Sigmoid colon (tissue), 7 donors: ENCODE measurements around the gene SFMBT1. TPM values are rescaled to one million over a fixed set of nuclear protein-coding genes. Genes with fewer than 3 reads are reported as not detected.

Experiments
- DNase-seq: peaks from one replicate; pipeline ENCODE4 v3.0.0-alpha.2; 2019
- H3K27ac ChIP-seq, 4 donors: fragments of 200-600 bp; sonication (generic); one replicate each; pipeline ENCODE4 v1.5.1; 2016 to 2019; ENCODE audit warnings: mild to moderate bottlenecking in 1 of 4
- H3K27me3 ChIP-seq, 3 donors: fragments of 200-600 bp; sonication (generic); one replicate each; pipeline ENCODE4 v1.5.1; 2019; ENCODE audit warnings: mild to moderate bottlenecking in 1 of 3
- H3K36me3 ChIP-seq, 4 donors: fragments of 200-600 bp; sonication (generic); one replicate each; pipeline ENCODE4 v1.5.1; 2016 to 2019
- H3K4me1 ChIP-seq, 4 donors: fragments of 200-600 bp; sonication (generic); one replicate each; pipeline ENCODE4 v1.5.1; 2017 to 2019
- H3K4me3 ChIP-seq, 4 donors: fragments of 200-600 bp; sonication (generic); one replicate each; pipeline ENCODE4 v1.5.1; 2017 to 2019; ENCODE audit warnings: mild to moderate bottlenecking in 2 of 4, moderate library complexity in 1 of 4
- H3K9me3 ChIP-seq, 4 donors: fragments of 200-600 bp in 3 of 4; sonication (generic) in 3 of 4; one replicate each; pipeline versions ENCODE4 v1.5.1 to v1.6.1; 2013 to 2019
- EP300 ChIP-seq, 4 donors: sonication (generic); formaldehyde crosslinking; IDR thresholded peaks; one replicate each; pipeline ENCODE4 v1.6.1; 2017; ENCODE audit warnings: antibody characterized with exemption in 4 of 4
- POLR2A ChIP-seq, 2 donors: fragments of 450-650 bp; IDR thresholded peaks; one replicate each; pipeline ENCODE4 v1.6.1; 2016; ENCODE audit warnings: antibody characterized with exemption in 2 of 2, mild to moderate bottlenecking in 2 of 2, moderate library complexity in 2 of 2
- POLR2AphosphoS5 ChIP-seq, 4 donors: sonication (generic); formaldehyde crosslinking; IDR thresholded peaks; one replicate each; pipeline ENCODE4 v1.6.1; 2017; ENCODE audit warnings: antibody characterized with exemption in 4 of 4
- WGBS, 2 donors: extraction: QIAGEN DNeasy Blood & Tissue Kit; methylation state at CpG; one replicate each; pipeline ENCODE4 v1.1.7; 2013; 5-methylcytosine and 5-hydroxymethylcytosine counted together
- intact Hi-C: fragments of 100-400 bp; cut with DNase I; formaldehyde crosslinking; loops from one replicate; pipeline ENCODE4 v1.15.1; 2023
- polyA plus RNA-seq, 3 donors: library from polyadenylated mRNA; stranded (reverse); fragments of 200-250 nt; gene quantifications; one replicate each; pipeline ENCODE4 v1.2.3, GENCODE V29; 2013
- total RNA-seq, 4 donors: library from RNA; depleted of rRNA; stranded (reverse); fragments of >200 nt; gene quantifications; one replicate each; pipeline ENCODE4 v1.1.0, GENCODE V29; 2016
- TF ChIP-seq, protein P1 (sequence below), 4 experiments: fragments of 450-650 bp in 3 of 4; fragments of 200-600 bp in 1 of 4; IDR thresholded peaks; one replicate each; pipeline ENCODE4 v1.5.1; 2016 to 2019; ENCODE audit warnings: antibody characterized with exemption in 4 of 4, mild to moderate bottlenecking in 3 of 4, moderate library complexity in 2 of 4
- donor health status: healthy with polysubstance abuse.
- donor health status: Bipolar disorder and iron deficiency.
- donor health status: healthy.

SFMBT1 gene
- total and polyA plus RNA-seq, 7 donors: 4.8 to 16.1 (median 10.2) TPM

DNA sequence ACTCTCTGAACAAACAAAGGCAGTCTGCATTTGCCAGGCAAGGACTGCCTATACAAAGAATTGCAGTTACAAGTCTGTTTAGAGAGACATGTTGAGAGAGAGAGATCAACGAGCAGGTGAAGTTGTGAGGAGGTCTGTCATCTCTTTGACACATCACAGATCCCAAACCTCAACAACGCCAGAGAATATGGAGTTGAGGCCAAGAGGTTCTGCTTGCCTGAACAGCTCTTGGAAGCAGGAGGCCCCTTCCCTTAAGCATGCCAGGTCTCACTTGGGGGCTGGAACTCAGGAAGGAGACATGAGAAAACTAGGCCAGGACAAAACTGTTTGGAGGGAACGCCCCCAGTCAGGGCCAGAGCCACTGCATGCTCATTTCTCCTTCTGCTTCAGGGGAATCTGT is 188.7 kb downstream of the SFMBT1 start:
- TF ChIP-seq POLR2A (IDR thresholded peaks at IDR 0.05) (no peak), POLR2AphosphoS5 (IDR thresholded peaks at IDR 0.05) (no peak), EP300 (IDR thresholded peaks at IDR 0.05) (no peak)
- TF ChIP-seq, protein P1, sequence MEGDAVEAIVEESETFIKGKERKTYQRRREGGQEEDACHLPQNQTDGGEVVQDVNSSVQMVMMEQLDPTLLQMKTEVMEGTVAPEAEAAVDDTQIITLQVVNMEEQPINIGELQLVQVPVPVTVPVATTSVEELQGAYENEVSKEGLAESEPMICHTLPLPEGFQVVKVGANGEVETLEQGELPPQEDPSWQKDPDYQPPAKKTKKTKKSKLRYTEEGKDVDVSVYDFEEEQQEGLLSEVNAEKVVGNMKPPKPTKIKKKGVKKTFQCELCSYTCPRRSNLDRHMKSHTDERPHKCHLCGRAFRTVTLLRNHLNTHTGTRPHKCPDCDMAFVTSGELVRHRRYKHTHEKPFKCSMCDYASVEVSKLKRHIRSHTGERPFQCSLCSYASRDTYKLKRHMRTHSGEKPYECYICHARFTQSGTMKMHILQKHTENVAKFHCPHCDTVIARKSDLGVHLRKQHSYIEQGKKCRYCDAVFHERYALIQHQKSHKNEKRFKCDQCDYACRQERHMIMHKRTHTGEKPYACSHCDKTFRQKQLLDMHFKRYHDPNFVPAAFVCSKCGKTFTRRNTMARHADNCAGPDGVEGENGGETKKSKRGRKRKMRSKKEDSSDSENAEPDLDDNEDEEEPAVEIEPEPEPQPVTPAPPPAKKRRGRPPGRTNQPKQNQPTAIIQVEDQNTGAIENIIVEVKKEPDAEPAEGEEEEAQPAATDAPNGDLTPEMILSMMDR (IDR thresholded peaks at IDR 0.05): no peak
- DNase-seq: no peak
- no peaks in the 10 kb centered on the region for H3K27me3 ChIP-seq
- no peaks in the 10 kb centered on the region for H3K9me3 ChIP-seq
- peaks cover under 1 to 27% (median 5%) of the 10 kb centered on the region in 4 donors for H3K36me3 ChIP-seq
- peaks cover 0 to 17% (median 12%) of the 10 kb centered on the region in 4 donors for H3K4me1 ChIP-seq
- WGBS, 2 donors: 81 to 92% methylated on average over 3 of the region's 3 CpGs
- intact Hi-C loops: no loop called here
- peak overlapping the region in 2 of 4 donors; percentile 10 to 25 for H3K27ac ChIP-seq
- no peak overlapping the region for H3K4me3 ChIP-seq

DNA sequence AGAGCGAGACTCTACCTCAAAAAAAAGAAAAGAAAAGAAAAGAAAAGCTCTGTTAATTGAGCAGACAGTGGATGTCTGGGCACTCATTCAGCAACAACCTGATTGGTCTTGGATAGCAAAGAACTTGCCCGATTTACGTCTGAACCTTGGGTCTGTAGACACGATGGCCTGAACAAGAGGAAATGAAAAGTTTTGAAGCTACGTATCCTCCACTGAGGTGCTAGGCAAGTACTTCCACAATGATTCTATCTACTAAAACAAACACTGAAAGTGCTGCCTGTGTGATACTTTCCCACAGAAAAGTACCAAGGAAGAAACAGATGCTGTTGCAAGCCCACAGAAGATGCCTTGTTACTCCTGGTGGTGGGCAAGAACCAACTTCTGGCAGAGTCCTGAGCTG is 189.2 kb downstream of the SFMBT1 start:
- no peak for TF ChIP-seq EP300 (IDR thresholded peaks at IDR 0.05)
- TF ChIP-seq POLR2AphosphoS5 (IDR thresholded peaks at IDR 0.05): no peak
- TF ChIP-seq, protein P1 (IDR thresholded peaks at IDR 0.05): no peak
- TF ChIP-seq POLR2A (IDR thresholded peaks at IDR 0.05): no peak
- H3K4me1 ChIP-seq: peaks cover 0 to 17% (median 12%) of the 10 kb centered on the region in 4 donors
- H3K4me3 ChIP-seq: no peak overlapping the region
- H3K36me3 ChIP-seq: peaks cover 5 to 32% (median 8%) of the 10 kb centered on the region in 4 donors
- H3K27ac ChIP-seq: peak overlapping the region in 2 of 4 donors; percentile 10 to 25
- intact Hi-C loops: no loop called here
- H3K9me3 ChIP-seq: no peaks in the 10 kb centered on the region
- DNase-seq: no peak
- 90 to 94% methylated on average over 5 of the region's 5 CpGs for WGBS, 2 donors
- H3K27me3 ChIP-seq: no peaks in the 10 kb centered on the region

DNA sequence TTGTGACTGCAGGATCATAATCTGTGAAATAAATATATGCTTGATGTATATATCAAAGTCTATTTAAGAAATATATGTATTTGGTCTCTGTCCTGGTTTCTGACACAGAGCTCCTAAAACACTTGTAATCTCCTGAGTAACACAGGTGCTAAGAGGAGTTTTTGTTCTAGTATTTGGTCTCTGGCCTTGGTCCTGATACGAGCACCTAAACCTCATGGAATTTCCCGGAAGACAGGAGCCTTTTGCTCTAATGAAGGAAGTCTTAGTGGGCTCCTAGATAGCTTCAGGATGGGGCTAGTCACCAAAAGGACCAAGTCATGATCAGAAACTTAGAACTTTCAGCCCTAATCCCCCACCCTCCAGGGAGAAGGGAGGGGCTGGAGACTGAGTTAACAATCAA is 191.9 kb downstream of the SFMBT1 start:
- Histone ChIP-seq H3K4me3 (no peak overlapping the region), H3K27ac (no peak overlapping the region), H3K4me1 (peaks cover 0 to 21% (median 12%) of the 10 kb centered on the region in 4 donors), H3K36me3 (peaks cover 10 to 50% (median 15%) of the 10 kb centered on the region in 4 donors), H3K9me3 (no peaks in the 10 kb centered on the region), H3K27me3 (no peaks in the 10 kb centered on the region)
- WGBS, 2 donors: 75 to 86% methylated on average over 2 of the region's 2 CpGs
- intact Hi-C loops: no loop called here
- no peak for DNase-seq
- TF ChIP-seq POLR2A (IDR thresholded peaks at IDR 0.05) (no peak), EP300 (IDR thresholded peaks at IDR 0.05) (no peak), POLR2AphosphoS5 (IDR thresholded peaks at IDR 0.05) (no peak)
- TF ChIP-seq, protein P1 (IDR thresholded peaks at IDR 0.05): no peak

Other genes starting within 250 kb of the SFMBT1 start
- gene ITIH4, start 215.4 kb downstream of the SFMBT1 start, total RNA-seq: 10 to 100 TPM in 1 of 4 donors, 1 to 10 TPM in 3; 2.5 to 12.2 (median 6.7) TPM
- gene ITIH4, start 215.4 kb downstream of the SFMBT1 start, polyA plus RNA-seq: 1 to 10 TPM in 1 of 3 donors, not detected in 2; 5.4 TPM
- gene MUSTN1, start 211.1 kb downstream of the SFMBT1 start, total RNA-seq: 10 to 100 TPM in 1 of 4 donors, 1 to 10 TPM in 3; 4.2 to 12.7 (median 6.9) TPM
- gene MUSTN1, start 211.1 kb downstream of the SFMBT1 start, polyA plus RNA-seq: 10 to 100 TPM in 1 of 3 donors, 1 to 10 TPM in 1, not detected in 1; 7.2 to 11.1 TPM
- gene STIMATE, start 148.5 kb downstream of the SFMBT1 start, total RNA-seq: 10 to 100 TPM; 11.5 to 19.5 (median 14.7) TPM
- gene STIMATE, start 148.5 kb downstream of the SFMBT1 start, polyA plus RNA-seq: 1 to 10 TPM; 2.5 to 7.7 (median 4.8) TPM
- gene RFT1, start 84.4 kb upstream of the SFMBT1 start, total RNA-seq: 1 to 10 TPM; 4.3 to 8.1 (median 6.9) TPM
- gene RFT1, start 84.4 kb upstream of the SFMBT1 start, polyA plus RNA-seq: 10 to 100 TPM in 1 of 3 donors, 1 to 10 TPM in 2; 3.0 to 13.2 (median 3.0) TPM
- 10 to 100 TPM in 2 of 4 donors, 1 to 10 TPM in 2; 3.5 to 12.1 (median 10.5) TPM for gene PRKCD, start 115.1 kb upstream of the SFMBT1 start, total RNA-seq
- gene PRKCD, start 115.1 kb upstream of the SFMBT1 start, polyA plus RNA-seq: 100 to 1,000 TPM in 1 of 3 donors, 10 to 100 TPM in 2; 46.3 to 169 (median 94.9) TPM
- gene TKT, start 209.9 kb upstream of the SFMBT1 start, total RNA-seq: 100 to 1,000 TPM; 138 to 253 (median 185) TPM
- 100 to 1,000 TPM in 2 of 3 donors, 10 to 100 TPM in 1; 88.9 to 305 (median 102) TPM for gene TKT, start 209.9 kb upstream of the SFMBT1 start, polyA plus RNA-seq